ENCODE measurements around the gene MTA1. TPM values are rescaled to one million over a fixed set of nuclear protein-coding genes. Genes with fewer than 3 reads are reported as not detected.
A peak's percentile ranks its signal among the peaks of the same experiment; 100 is the strongest.

The MTA1 gene
- total RNA-seq, 2 experiments from 2014 or later: 107 to 113 TPM

GRCh38 chr14:105422695-105423487, 3.3 kb downstream of the MTA1 start:
- H3K27me3 ChIP-seq (ENCODE audit: control insufficient read depth in 1 of 2, insufficient read depth in 2 of 2, low read length in 2 of 2): no peaks in the 10 kb centered on the region
- intact Hi-C loops (cut with DNase I, micrococcal nuclease): loop anchor here in 1 of 2 experiments (10.0 kb wide), 1 partner anchor 48 kb away; no protein-coding TSS in a partner anchor
- Mint-ChIP-seq H3K27ac (peak overlapping the region; percentile 77), H3K27me3 (no peaks in the 10 kb centered on the region), H3K4me1 (ENCODE audit: low read depth) (peaks cover 38% of the 10 kb centered on the region), H3K4me3 (no peak overlapping the region), H3K36me3 (ENCODE audit: low read depth) (peaks cover 18% of the 10 kb centered on the region), H3K9me3 (no peaks in the 10 kb centered on the region)
- peaks cover 13% of the 10 kb centered on the region for H3K36me3 ChIP-seq (ENCODE audit: insufficient read depth, low read length)
- ChIA-PET CTCF (interaction anchor here (3.4 kb wide), 1 partner anchor 67 kb away, joined by 8 read pairs; no protein-coding TSS in a partner anchor), POLR2A (no interaction called here)
- H3K4me3 ChIP-seq (ENCODE audit: low read length): no peak overlapping the region
- ATAC-seq (ENCODE audit: poor library complexity) (no peak), DNase-seq (no peak)
- peaks cover 37% of the 10 kb centered on the region for H3K4me1 ChIP-seq (ENCODE audit: insufficient read depth, low read length)
- H3K9me3 ChIP-seq (ENCODE audit: control insufficient read depth in 1 of 2, insufficient read depth in 1 of 2, low read length in 2 of 2): peaks cover 0 to 17% of the 10 kb centered on the region in 2 experiments
- TF ChIP-seq CTCF (IDR thresholded peaks at IDR 0.05): no peak
- peak overlapping the region in 1 of 2 donors; percentile 13 for H3K27ac ChIP-seq (ENCODE audit: low read depth in 1 of 2, low read length in 2 of 2)

DNA sequence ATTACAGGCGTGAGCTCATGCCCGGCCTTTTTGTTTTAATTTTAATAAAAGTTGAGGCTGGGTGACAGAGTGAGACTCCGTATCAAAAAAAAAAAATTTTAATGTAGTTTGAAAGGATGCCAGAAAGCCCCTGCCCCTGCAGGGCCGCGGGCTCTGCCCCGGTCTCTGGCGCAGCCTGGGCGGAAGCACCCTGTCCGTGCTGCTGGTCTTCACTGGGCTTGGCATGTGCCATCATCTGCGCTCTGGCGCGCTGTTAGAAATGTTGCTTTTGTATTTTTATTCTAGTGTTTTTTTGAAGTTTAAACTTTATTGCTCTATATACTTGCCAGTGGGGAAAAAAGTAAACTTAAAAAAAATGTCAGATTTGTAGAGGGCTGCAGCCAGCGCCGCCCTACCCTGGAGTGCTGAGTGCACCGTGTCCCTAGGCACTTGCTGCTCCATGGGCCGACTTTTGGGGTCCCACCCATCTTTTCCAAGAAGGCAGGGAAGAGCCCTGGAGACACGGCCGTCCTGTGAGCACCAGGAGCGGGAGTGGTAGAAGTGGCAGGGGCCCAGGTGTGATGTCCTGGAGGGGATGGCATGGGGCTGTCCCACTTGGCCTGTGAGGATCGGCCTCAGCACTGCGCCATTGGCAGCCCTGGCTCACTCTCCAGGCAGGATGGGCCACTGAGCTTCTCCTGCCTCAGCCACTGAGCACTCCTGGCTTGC, 4.0 kb downstream of the MTA1 start:
- intact Hi-C loops (cut with DNase I, micrococcal nuclease): loop anchor here in 1 of 2 experiments (10.0 kb wide), 1 partner anchor 49 kb away; no protein-coding TSS in a partner anchor
- DNase-seq: no peak
- ChIA-PET CTCF (interaction anchor here (3.4 kb wide), 1 partner anchor 66 kb away, joined by 8 read pairs; no protein-coding TSS in a partner anchor), POLR2A (no interaction called here)
- TF ChIP-seq CTCF (IDR thresholded peaks at IDR 0.05): no peak
- Histone ChIP-seq H3K4me3 (ENCODE audit: low read length) (no peak overlapping the region), H3K9me3 (ENCODE audit: control insufficient read depth in 1 of 2, insufficient read depth in 1 of 2, low read length in 2 of 2) (peaks cover 0 to 17% of the 10 kb centered on the region in 2 experiments), H3K4me1 (ENCODE audit: insufficient read depth, low read length) (peaks cover 36% of the 10 kb centered on the region), H3K27me3 (ENCODE audit: control insufficient read depth in 1 of 2, insufficient read depth in 2 of 2, low read length in 2 of 2) (no peaks in the 10 kb centered on the region), H3K36me3 (ENCODE audit: insufficient read depth, low read length) (peaks cover 13% of the 10 kb centered on the region), H3K27ac (ENCODE audit: low read depth in 1 of 2, low read length in 2 of 2) (no peak overlapping the region)
- Mint-ChIP-seq H3K36me3 (ENCODE audit: low read depth) (peaks cover 25% of the 10 kb centered on the region), H3K27me3 (no peaks in the 10 kb centered on the region), H3K4me1 (ENCODE audit: low read depth) (peaks cover 36% of the 10 kb centered on the region), H3K9me3 (no peaks in the 10 kb centered on the region), H3K27ac (peak overlapping the region; percentile 40), H3K4me3 (peak overlapping the region; percentile 21)
- no peak for ATAC-seq (ENCODE audit: poor library complexity)

- H3K27ac ChIP-seq (ENCODE audit: low read depth in 1 of 2, low read length in 2 of 2): no peak overlapping the region
- H3K27me3 ChIP-seq (ENCODE audit: control insufficient read depth in 1 of 2, insufficient read depth in 2 of 2, low read length in 2 of 2): no peaks in the 10 kb centered on the region
- no peak for TF ChIP-seq CTCF (IDR thresholded peaks at IDR 0.05)
- peaks cover 27% of the 10 kb centered on the region for H3K4me1 ChIP-seq (ENCODE audit: insufficient read depth, low read length)
- ChIA-PET CTCF (interaction anchor here (1.2 kb wide), 1 partner anchor 23 kb away, joined by 3 read pairs; no protein-coding TSS in a partner anchor), POLR2A (interaction anchor here (1.1 kb wide), 1 partner anchor 21 kb away, joined by 3 read pairs; no protein-coding TSS in a partner anchor)
- Mint-ChIP-seq H3K4me3 (no peak overlapping the region), H3K4me1 (ENCODE audit: low read depth) (peaks cover 33% of the 10 kb centered on the region), H3K27me3 (no peaks in the 10 kb centered on the region), H3K9me3 (no peaks in the 10 kb centered on the region), H3K27ac (no peak overlapping the region), H3K36me3 (ENCODE audit: low read depth) (peaks cover 30% of the 10 kb centered on the region)
- peaks cover 13% of the 10 kb centered on the region for H3K36me3 ChIP-seq (ENCODE audit: insufficient read depth, low read length)
- intact Hi-C loops (cut with DNase I, micrococcal nuclease): loop anchor here in 1 of 2 experiments (10.0 kb wide), 1 partner anchor 50 kb away; no protein-coding TSS in a partner anchor
- ATAC-seq (ENCODE audit: poor library complexity): no peak
- H3K9me3 ChIP-seq (ENCODE audit: control insufficient read depth in 1 of 2, insufficient read depth in 1 of 2, low read length in 2 of 2): peaks cover 0 to 17% of the 10 kb centered on the region in 2 experiments
- H3K4me3 ChIP-seq (ENCODE audit: low read length): no peak overlapping the region
- no peak for DNase-seq
These were observed 5.2 kb downstream of the MTA1 start for GRCh38 chr14:105424861-105425260.
